ENCODE data around the gene SSTR3.

DNA sequence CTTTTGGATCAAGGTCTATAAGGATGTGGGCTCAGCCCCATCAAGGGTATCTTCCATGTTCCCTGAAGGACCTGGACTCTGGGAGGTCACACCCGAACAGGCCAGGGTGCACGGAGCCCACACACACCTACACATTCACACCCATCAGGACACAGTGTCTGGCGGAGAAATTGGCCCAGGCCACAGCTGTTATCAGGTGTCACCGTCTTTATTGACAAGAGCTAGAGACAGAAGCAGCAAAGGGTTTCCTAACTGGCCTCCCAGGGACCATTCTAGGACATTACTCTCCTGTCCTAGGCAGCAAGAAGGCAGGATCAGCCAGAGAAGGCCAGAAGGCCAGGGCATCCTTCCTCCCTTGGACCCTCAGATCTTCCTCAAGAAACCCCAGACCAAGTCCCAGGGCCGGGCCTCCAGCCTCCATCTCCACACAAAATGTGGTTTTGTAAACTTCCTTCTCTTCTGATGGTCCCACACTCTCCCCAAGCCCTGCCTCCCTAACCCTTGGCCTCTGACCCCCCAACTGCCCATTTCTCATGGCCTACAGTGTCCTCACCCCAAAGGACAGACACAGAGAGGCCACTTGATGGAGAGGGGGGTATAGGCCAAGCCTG lies 8.1 kb downstream of the SSTR3 start:
- TF ChIP-seq, protein P1, sequence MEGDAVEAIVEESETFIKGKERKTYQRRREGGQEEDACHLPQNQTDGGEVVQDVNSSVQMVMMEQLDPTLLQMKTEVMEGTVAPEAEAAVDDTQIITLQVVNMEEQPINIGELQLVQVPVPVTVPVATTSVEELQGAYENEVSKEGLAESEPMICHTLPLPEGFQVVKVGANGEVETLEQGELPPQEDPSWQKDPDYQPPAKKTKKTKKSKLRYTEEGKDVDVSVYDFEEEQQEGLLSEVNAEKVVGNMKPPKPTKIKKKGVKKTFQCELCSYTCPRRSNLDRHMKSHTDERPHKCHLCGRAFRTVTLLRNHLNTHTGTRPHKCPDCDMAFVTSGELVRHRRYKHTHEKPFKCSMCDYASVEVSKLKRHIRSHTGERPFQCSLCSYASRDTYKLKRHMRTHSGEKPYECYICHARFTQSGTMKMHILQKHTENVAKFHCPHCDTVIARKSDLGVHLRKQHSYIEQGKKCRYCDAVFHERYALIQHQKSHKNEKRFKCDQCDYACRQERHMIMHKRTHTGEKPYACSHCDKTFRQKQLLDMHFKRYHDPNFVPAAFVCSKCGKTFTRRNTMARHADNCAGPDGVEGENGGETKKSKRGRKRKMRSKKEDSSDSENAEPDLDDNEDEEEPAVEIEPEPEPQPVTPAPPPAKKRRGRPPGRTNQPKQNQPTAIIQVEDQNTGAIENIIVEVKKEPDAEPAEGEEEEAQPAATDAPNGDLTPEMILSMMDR (conservative IDR thresholded peaks at IDR 0.05; ENCODE audit: low read depth, low read length), result no peak
- no peak for TF ChIP-seq EZH2 (IDR thresholded peaks at IDR 0.05; ENCODE audit: borderline replicate concordance, low read depth, low read length, poor library complexity, severe bottlenecking)
